Muscle of arm (tissue), 12 donors: ENCODE measurements around the gene R3HDM4. TPM values are rescaled to one million over a fixed set of nuclear protein-coding genes. Genes with fewer than 3 reads are reported as not detected.

Source experiments
- polyA plus RNA-seq, 12 donors: library from polyadenylated mRNA; unstranded; fragments of 120-200 nt; gene quantifications; one replicate each; pipeline ENCODE4 v1.2.1, GENCODE V29; 2013; ENCODE audit not compliant: insufficient read length in 12 of 12

The R3HDM4 gene
- polyA plus RNA-seq, 12 donors, result 21.0 to 60.9 (median 27.3) TPM; not detected in 1

Other genes starting within 250 kb of the R3HDM4 start
- gene FSTL3, start 236.8 kb downstream of the R3HDM4 start, polyA plus RNA-seq, result 10 to 100 TPM in 11 of 12 donors, not detected in 1; 11.0 to 25.9 (median 12.2) TPM
- 1 to 10 TPM in 1 of 12 donors, under 1 TPM in 5, not detected in 6; 0.15 to 1.2 (median 0.19) TPM for gene PRSS57, start 217.8 kb downstream of the R3HDM4 start, polyA plus RNA-seq
- gene PALM, start 204.3 kb downstream of the R3HDM4 start, polyA plus RNA-seq, result 10 to 100 TPM in 11 of 12 donors, not detected in 1; 17.2 to 80.5 (median 33.1) TPM
- 10 to 100 TPM in 1 of 12 donors, under 1 TPM in 9, not detected in 2; 0.07 to 36.0 (median 0.12) TPM for gene MISP, start 162.1 kb downstream of the R3HDM4 start, polyA plus RNA-seq
- 100 to 1,000 TPM in 11 of 12 donors, not detected in 1; 116 to 245 (median 136) TPM for gene PTBP1, start 115.8 kb downstream of the R3HDM4 start, polyA plus RNA-seq
- 1 to 10 TPM in 3 of 12 donors, under 1 TPM in 7, not detected in 2; 0.12 to 2.7 (median 0.46) TPM for gene PLPPR3, start 91.3 kb downstream of the R3HDM4 start, polyA plus RNA-seq
- 1 to 10 TPM in 5 of 12 donors, under 1 TPM in 5, not detected in 2; 0.42 to 8.7 (median 0.90) TPM for gene AZU1, start 85.4 kb downstream of the R3HDM4 start, polyA plus RNA-seq
- gene PRTN3, start 72.2 kb downstream of the R3HDM4 start, polyA plus RNA-seq, result 10 to 100 TPM in 1 of 12 donors, 1 to 10 TPM in 7, under 1 TPM in 2, not detected in 2; 0.66 to 12.0 (median 1.3) TPM
- 1 to 10 TPM in 2 of 12 donors, under 1 TPM in 5, not detected in 5; 0.21 to 1.2 (median 0.33) TPM for gene ELANE, start 60.9 kb downstream of the R3HDM4 start, polyA plus RNA-seq
- gene CFD, start 53.6 kb downstream of the R3HDM4 start, polyA plus RNA-seq, result 10 to 100 TPM in 1 of 12 donors, 1 to 10 TPM in 9, under 1 TPM in 1, not detected in 1; 0.98 to 20.8 (median 1.6) TPM
- 1,000 to 10,000 TPM in 1 of 12 donors, 10 to 100 TPM in 11; 26.2 to 1,072 (median 32.9) TPM for gene MED16, start 20.0 kb downstream of the R3HDM4 start, polyA plus RNA-seq
- not detected for gene RNU6-9, start 19.7 kb downstream of the R3HDM4 start, polyA plus RNA-seq
- gene KISS1R, start 4.1 kb upstream of the R3HDM4 start, polyA plus RNA-seq, result not detected
- gene ARID3A, start 12.8 kb upstream of the R3HDM4 start, polyA plus RNA-seq, result 100 to 1,000 TPM in 1 of 12 donors, 10 to 100 TPM in 6, 1 to 10 TPM in 5; 7.5 to 100 (median 10.3) TPM
- gene WDR18, start 71.1 kb upstream of the R3HDM4 start, polyA plus RNA-seq, result 10 to 100 TPM in 11 of 12 donors, not detected in 1; 18.9 to 38.0 (median 20.3) TPM
- gene GRIN3B, start 87.2 kb upstream of the R3HDM4 start, polyA plus RNA-seq, result under 1 TPM in 10 of 12 donors, not detected in 2; 0.05 to 0.25 (median 0.14) TPM
- 100 to 1,000 TPM in 2 of 12 donors, 10 to 100 TPM in 9, not detected in 1; 56.1 to 123 (median 70.5) TPM for gene TMEM259, start 107.9 kb upstream of the R3HDM4 start, polyA plus RNA-seq
- not detected for gene RNU6-2, start 108.3 kb upstream of the R3HDM4 start, polyA plus RNA-seq
- 10 to 100 TPM in 11 of 12 donors, not detected in 1; 36.3 to 89.8 (median 46.7) TPM for gene CNN2, start 113.4 kb upstream of the R3HDM4 start, polyA plus RNA-seq
- 10 to 100 TPM in 9 of 12 donors, 1 to 10 TPM in 2, not detected in 1; 7.1 to 23.7 (median 18.2) TPM for gene ABCA7, start 126.9 kb upstream of the R3HDM4 start, polyA plus RNA-seq
- 10 to 100 TPM in 3 of 12 donors, 1 to 10 TPM in 8, not detected in 1; 6.0 to 26.0 (median 8.1) TPM for gene ARHGAP45, start 153.9 kb upstream of the R3HDM4 start, polyA plus RNA-seq
- 100 to 1,000 TPM in 8 of 12 donors, 10 to 100 TPM in 3, not detected in 1; 79.7 to 135 (median 108) TPM for gene POLR2E, start 182.2 kb upstream of the R3HDM4 start, polyA plus RNA-seq
- gene GPX4, start 190.8 kb upstream of the R3HDM4 start, polyA plus RNA-seq, result 100 to 1,000 TPM in 11 of 12 donors, not detected in 1; 122 to 187 (median 142) TPM